Colonic mucosa (tissue), 4 donors: ENCODE data around the gene ALG12. TPM values are rescaled to one million over a fixed set of nuclear protein-coding genes. Genes with fewer than 3 reads are reported as not detected.

Experiments
- DNase-seq: peaks from one replicate; pipeline ENCODE4 v3.0.0-alpha.2; 2020
- H3K27ac ChIP-seq: fragments of 200-600 bp; one replicate; pipeline ENCODE4 v1.8.0; 2021
- H3K27me3 ChIP-seq: fragments of 200-600 bp; one replicate; pipeline ENCODE4 v1.8.0; 2021
- H3K36me3 ChIP-seq: fragments of 200-600 bp; one replicate; pipeline ENCODE4 v1.8.0; 2021
- H3K4me1 ChIP-seq: fragments of 200-600 bp; one replicate; pipeline ENCODE4 v1.8.0; 2021; ENCODE audit warnings: mild to moderate bottlenecking
- H3K4me3 ChIP-seq: fragments of 200-600 bp; one replicate; pipeline ENCODE4 v1.8.0; 2021
- H3K9ac ChIP-seq, 2 donors: one replicate each; pipeline ENCODE4 v1.7.0; 2013; ENCODE audit warnings: control low read depth in 2 of 2, low read depth in 2 of 2, low read length in 2 of 2
- H3K9me3 ChIP-seq: fragments of 200-600 bp; one replicate; pipeline ENCODE4 v1.8.0; 2021
- CTCF ChIP-seq: fragments of 200-600 bp; IDR thresholded peaks from one replicate; pipeline ENCODE4 v1.8.0; 2022; ENCODE audit warnings: antibody characterized with exemption, mild to moderate bottlenecking
- intact Hi-C: fragments of 100-400 bp; cut with DNase I; formaldehyde crosslinking; loops from one replicate; pipeline ENCODE4 v1.14.1; 2022
- total RNA-seq, 2 donors: library from RNA; stranded (reverse); fragmentation: NEBNext Ultra II Directional in 1 of 2; extraction: Animal tissue kit (Norgen Biotek cat#: 25700) in 1 of 2; gene quantifications; one replicate each; pipeline ENCODE4 v1.2.1, GENCODE V29; 2021
- donor health status: healthy.
- donor health status: DM: no; HTN: no; CAD: no.
- donor health status: DM: no; HTN: no; CAD: no.

Gene ALG12
- total RNA-seq, 2 donors from 2014 or later, result 17.8 to 43.5 TPM

GRCh38 chr22:49865156-49865555 is 53.1 kb downstream of the ALG12 start:
- intact Hi-C loops, result no loop called here
- no peak for DNase-seq

DNA sequence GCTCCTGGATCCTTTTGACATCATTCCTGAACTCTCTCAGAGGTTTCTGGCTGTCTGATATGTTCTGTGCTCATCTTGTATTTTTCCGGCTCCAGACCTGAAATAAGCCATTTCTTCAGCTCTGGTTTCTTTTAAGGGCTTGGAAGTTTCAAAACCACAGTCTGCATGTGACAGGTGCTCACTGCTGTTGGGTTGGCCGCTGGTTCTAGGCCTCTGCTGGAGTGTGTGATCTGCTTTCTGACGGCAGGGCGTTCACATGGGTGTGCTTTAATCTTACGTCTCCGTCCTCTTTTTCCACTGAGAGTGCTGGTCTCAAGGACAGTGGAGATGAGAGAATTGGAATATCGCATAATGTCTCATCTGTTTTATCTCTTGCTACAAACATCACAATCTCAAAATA is 54.3 kb downstream of the ALG12 start:
- no peak overlapping the region for H3K4me3 ChIP-seq
- no peak for DNase-seq
- intact Hi-C loops, result no loop called here

More at GRCh38 chr22:49865156-49865555, 53.1 kb downstream of the ALG12 start:
- Histone ChIP-seq H3K36me3 (no peaks in the 10 kb centered on the region), H3K9me3 (no peaks in the 10 kb centered on the region), H3K4me3 (no peak overlapping the region), H3K27me3 (no peaks in the 10 kb centered on the region), H3K9ac (no peak overlapping the region), H3K27ac (no peak overlapping the region), H3K4me1 (no peaks in the 10 kb centered on the region)
- TF ChIP-seq CTCF, result no peak

GRCh38 chr22:49862496-49862776 is 55.8 kb downstream of the ALG12 start:
- Histone ChIP-seq H3K4me3 (no peak overlapping the region), H3K36me3 (no peaks in the 10 kb centered on the region), H3K27me3 (no peaks in the 10 kb centered on the region), H3K27ac (no peak overlapping the region), H3K9ac (no peak overlapping the region), H3K4me1 (no peaks in the 10 kb centered on the region), H3K9me3 (no peaks in the 10 kb centered on the region)
- intact Hi-C loops, result no loop called here
- DNase-seq, result no peak
- TF ChIP-seq CTCF, result no peak

More for the DNA sequence above, 54.3 kb downstream of the ALG12 start:
- Histone ChIP-seq H3K27me3 (no peaks in the 10 kb centered on the region), H3K27ac (no peak overlapping the region), H3K36me3 (no peaks in the 10 kb centered on the region), H3K4me1 (no peaks in the 10 kb centered on the region), H3K9ac (no peak overlapping the region), H3K9me3 (no peaks in the 10 kb centered on the region)
- TF ChIP-seq CTCF, result no peak

- no peaks in the 10 kb centered on the region for H3K36me3 ChIP-seq
- H3K27me3 ChIP-seq, result no peaks in the 10 kb centered on the region
- DNase-seq, result no peak
- no peak overlapping the region for H3K9ac ChIP-seq
- no peak for TF ChIP-seq CTCF
- H3K4me3 ChIP-seq, result no peak overlapping the region
- no peaks in the 10 kb centered on the region for H3K9me3 ChIP-seq
- H3K27ac ChIP-seq, result no peak overlapping the region
- no peaks in the 10 kb centered on the region for H3K4me1 ChIP-seq
- intact Hi-C loops, result no loop called here
Measured at GRCh38 chr22:49861642-49862495, 56.4 kb downstream of the ALG12 start.

DNA sequence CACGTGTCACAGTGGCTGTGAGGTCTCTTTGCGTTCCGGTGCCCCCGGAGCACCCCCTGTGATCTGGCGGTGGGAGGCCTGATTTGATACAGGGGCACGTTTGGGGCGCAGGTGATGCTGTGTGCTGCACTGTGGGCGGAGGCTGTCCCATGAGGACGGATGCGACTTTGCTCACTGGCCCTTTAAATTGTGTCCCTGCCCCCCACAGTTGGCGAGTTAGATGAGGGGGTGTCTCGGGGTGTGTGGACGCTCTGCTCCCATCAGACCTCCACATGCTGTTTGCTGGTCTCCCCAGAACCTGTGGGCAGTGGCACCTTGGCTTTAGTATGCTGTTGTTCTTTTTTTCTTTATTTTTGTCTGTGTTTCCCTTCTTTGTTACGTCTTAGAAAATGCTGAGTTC is 59.4 kb downstream of the ALG12 start:
- H3K36me3 ChIP-seq, result no peaks in the 10 kb centered on the region
- H3K4me1 ChIP-seq, result no peaks in the 10 kb centered on the region
- no peak for DNase-seq
- H3K9me3 ChIP-seq, result no peaks in the 10 kb centered on the region
- H3K4me3 ChIP-seq, result no peak overlapping the region
- no peak overlapping the region for H3K9ac ChIP-seq
- no peak for TF ChIP-seq CTCF
- intact Hi-C loops, result no loop called here
- no peaks in the 10 kb centered on the region for H3K27me3 ChIP-seq
- no peak overlapping the region for H3K27ac ChIP-seq
